Caco-2 (cell line): ENCODE results near the gene SLAMF6. TPM values are rescaled to one million over a fixed set of nuclear protein-coding genes. Genes with fewer than 3 reads are reported as not detected.
"Not testable (repeated sequence)": the region's sequence is repeated elsewhere in the genome, so short reads cannot be mapped to it uniquely, and the experiment has no call there.

Experiments
- BruUV-seq: library from RNA; stranded (reverse); fragments of 400-500 nt; replicated peaks from 2 replicates; lab custom pipeline; 2021; lab: Mats Ljungman, UMichigan
- CTCF ChIA-PET: fragments of 300-600 bp; sonication (Branson Sonifier 250); formaldehyde crosslinking; loops from one replicate; lab custom pipeline; 2022; ENCODE audit warnings: antibody characterized with exemption; lab: Charles Lee
- POLR2A ChIA-PET: fragments of 300-600 bp; sonication (Branson Sonifier 250); formaldehyde crosslinking; loops from one replicate; lab custom pipeline; 2022; ENCODE audit warnings: antibody characterized with exemption; lab: Charles Lee
- DNase-seq, 2 experiments: peaks; one replicate each; pipeline versions ENCODE4 v3.0.0 to v3.0.0-alpha.2; 2020 to 2022
- H3K27me3 ChIP-seq: replicated peaks from 2 replicates; pipeline ENCODE4 v1.6.0; 2011; ENCODE audit warnings: low read length; ENCODE audit not compliant: control insufficient read depth, insufficient read depth
- H3K36me3 ChIP-seq: 2 replicates; pipeline ENCODE4 v1.5.1; 2011; ENCODE audit warnings: low read length; ENCODE audit not compliant: control insufficient read depth, insufficient read depth
- H3K4me1 ChIP-seq: fragments of 250-450 bp; sonication (Bioruptor Pico); 2 replicates; pipeline ENCODE4 v1.5.1; 2020; ENCODE audit warnings: mild to moderate bottlenecking
- H3K4me3 ChIP-seq: 2 replicates; pipeline ENCODE4 v1.5.1; 2011; ENCODE audit warnings: low read depth, mild to moderate bottlenecking, control low read depth, low read length
- H3K9me3 ChIP-seq: fragments of 250-450 bp; sonication (Bioruptor Pico); 2 replicates; pipeline ENCODE4 v1.5.1; 2020; ENCODE audit warnings: mild to moderate bottlenecking, moderate library complexity
- H3K27ac Mint-ChIP-seq: one replicate; pipeline ENCODE4 v1.8.0; 2022; ENCODE audit warnings: mixed read lengths; ENCODE audit not compliant: unreplicated experiment
- H3K27me3 Mint-ChIP-seq: one replicate; pipeline ENCODE4 v1.8.0; 2022; ENCODE audit warnings: mixed read lengths; ENCODE audit not compliant: insufficient read depth, unreplicated experiment
- H3K36me3 Mint-ChIP-seq: one replicate; pipeline ENCODE4 v1.8.0; 2022; ENCODE audit warnings: mild to moderate bottlenecking, mixed read lengths; ENCODE audit not compliant: insufficient read depth, unreplicated experiment
- H3K4me1 Mint-ChIP-seq: one replicate; pipeline ENCODE4 v1.8.0; 2022; ENCODE audit warnings: low read depth, mixed read lengths; ENCODE audit not compliant: unreplicated experiment
- H3K4me3 Mint-ChIP-seq: one replicate; pipeline ENCODE4 v1.8.0; 2022; ENCODE audit warnings: mild to moderate bottlenecking, moderate library complexity, mixed read lengths; ENCODE audit not compliant: unreplicated experiment
- H3K9me3 Mint-ChIP-seq: one replicate; pipeline ENCODE4 v1.8.0; 2022; ENCODE audit warnings: mixed read lengths; ENCODE audit not compliant: unreplicated experiment
- intact Hi-C: fragments of 100-400 bp; cut with micrococcal nuclease; formaldehyde crosslinking; loops from one replicate; pipeline ENCODE4 v1.10.0; 2022; ENCODE audit not compliant: unreplicated experiment
- total RNA-seq: library from RNA; stranded (reverse); gene quantifications from 2 replicates; pipeline ENCODE4 v1.2.3, GENCODE V29; 2022
- TF ChIP-seq, protein P1 (sequence below), 2 experiments: fragments of 200-600 bp in 1 of 2; IDR thresholded peaks; 1 replicate in 1 of 2; 2 replicates in 1 of 2; pipeline versions ENCODE4 v1.5.1 to v1.8.0; 2011 to 2022; ENCODE audit warnings: antibody characterized with exemption in 1 of 2, control low read depth in 1 of 2, inconsistent platforms in 1 of 2, low read depth in 1 of 2, low read length in 1 of 2, mild to moderate bottlenecking in 1 of 2, moderate library complexity in 1 of 2; ENCODE audit not compliant: insufficient read depth in 1 of 2, severe bottlenecking in 1 of 2, unreplicated experiment in 1 of 2

The SLAMF6 gene
- total RNA-seq, 1 experiment from 2014 or later = not detected

DNA sequence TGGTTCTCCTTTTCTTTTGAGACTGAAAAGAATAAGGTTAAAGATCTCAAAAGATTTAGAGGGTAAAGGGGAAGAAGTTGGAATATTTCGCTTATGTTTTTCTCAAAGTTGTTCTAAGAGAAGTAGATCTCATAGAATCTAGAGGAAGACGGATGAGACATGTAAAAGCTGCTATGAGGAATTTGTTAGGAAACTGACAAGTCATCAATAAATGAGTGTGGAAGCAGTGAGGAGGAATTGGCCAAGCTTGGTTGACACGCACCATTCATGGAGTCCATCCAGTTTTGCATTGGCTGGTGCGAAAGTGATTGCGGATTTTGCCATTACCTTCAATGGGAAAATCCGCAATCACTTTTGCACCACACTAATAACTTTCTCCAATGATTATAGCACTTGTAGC, 20.0 kb downstream of the SLAMF6 start:
- no TSS peak for BruUV-seq

DNA sequence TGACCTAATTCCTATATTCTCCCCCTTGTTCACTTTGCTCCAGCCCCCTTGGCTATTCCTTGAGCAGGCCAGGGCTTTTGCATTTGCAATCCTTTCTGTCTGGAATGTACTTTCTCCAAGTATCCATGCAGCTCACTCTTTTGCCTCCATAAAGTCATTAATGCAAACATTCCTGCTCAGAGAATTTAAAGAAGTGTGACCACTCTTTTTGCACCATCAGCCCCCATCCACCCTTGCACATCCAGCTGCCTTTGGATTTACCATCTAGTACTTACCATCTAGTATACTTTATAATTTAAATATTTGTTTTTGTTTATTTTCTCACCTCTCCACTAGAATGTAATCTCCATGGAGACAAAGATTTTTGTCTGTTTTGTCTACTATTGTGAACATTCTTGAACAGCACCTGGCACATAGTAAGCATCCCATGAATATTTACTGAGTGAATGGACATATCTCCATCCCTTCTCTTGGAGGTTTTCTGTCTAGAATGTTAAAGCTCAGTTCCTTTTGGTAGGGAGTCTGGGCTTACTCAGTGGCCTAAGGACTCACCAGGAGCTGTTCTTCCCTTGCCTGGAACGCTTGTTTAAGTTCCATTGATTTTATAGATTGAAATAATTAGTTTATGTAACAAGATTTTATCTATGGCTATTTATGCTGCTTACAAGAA, 22.6 kb downstream of the SLAMF6 start:
- BruUV-seq = no TSS peak
- H3K4me3 Mint-ChIP-seq = no peak overlapping the region
- POLR2A ChIA-PET = no interaction called here
- TF ChIP-seq, protein P1, sequence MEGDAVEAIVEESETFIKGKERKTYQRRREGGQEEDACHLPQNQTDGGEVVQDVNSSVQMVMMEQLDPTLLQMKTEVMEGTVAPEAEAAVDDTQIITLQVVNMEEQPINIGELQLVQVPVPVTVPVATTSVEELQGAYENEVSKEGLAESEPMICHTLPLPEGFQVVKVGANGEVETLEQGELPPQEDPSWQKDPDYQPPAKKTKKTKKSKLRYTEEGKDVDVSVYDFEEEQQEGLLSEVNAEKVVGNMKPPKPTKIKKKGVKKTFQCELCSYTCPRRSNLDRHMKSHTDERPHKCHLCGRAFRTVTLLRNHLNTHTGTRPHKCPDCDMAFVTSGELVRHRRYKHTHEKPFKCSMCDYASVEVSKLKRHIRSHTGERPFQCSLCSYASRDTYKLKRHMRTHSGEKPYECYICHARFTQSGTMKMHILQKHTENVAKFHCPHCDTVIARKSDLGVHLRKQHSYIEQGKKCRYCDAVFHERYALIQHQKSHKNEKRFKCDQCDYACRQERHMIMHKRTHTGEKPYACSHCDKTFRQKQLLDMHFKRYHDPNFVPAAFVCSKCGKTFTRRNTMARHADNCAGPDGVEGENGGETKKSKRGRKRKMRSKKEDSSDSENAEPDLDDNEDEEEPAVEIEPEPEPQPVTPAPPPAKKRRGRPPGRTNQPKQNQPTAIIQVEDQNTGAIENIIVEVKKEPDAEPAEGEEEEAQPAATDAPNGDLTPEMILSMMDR (IDR thresholded peaks at IDR 0.05; ENCODE audit: insufficient read depth in 1 of 2, low read depth in 1 of 2, low read length in 1 of 2, severe bottlenecking in 1 of 2, unreplicated experiment in 1 of 2) = no peak
- no peak for DNase-seq
- Histone ChIP-seq H3K4me3 (no peak overlapping the region), H3K36me3 (no peaks in the 10 kb centered on the region), H3K9me3 (no peaks in the 10 kb centered on the region), H3K27me3 (no peaks in the 10 kb centered on the region), H3K4me1 (no peaks in the 10 kb centered on the region)
- H3K4me1 Mint-ChIP-seq = no peaks in the 10 kb centered on the region
- CTCF ChIA-PET = no interaction called here
- H3K36me3 Mint-ChIP-seq = no peaks in the 10 kb centered on the region
- intact Hi-C loops = no loop called here
- peaks cover 11% of the 10 kb centered on the region for H3K27me3 Mint-ChIP-seq
- H3K9me3 Mint-ChIP-seq = peaks cover 2% of the 10 kb centered on the region
- H3K27ac Mint-ChIP-seq = no peak overlapping the region

More for the DNA sequence above, 20.0 kb downstream of the SLAMF6 start:
- Mint-ChIP-seq H3K27ac (no peak overlapping the region), H3K4me3 (no peak overlapping the region), H3K27me3 (peaks cover 8% of the 10 kb centered on the region), H3K9me3 (peaks cover 24% of the 10 kb centered on the region), H3K4me1 (no peaks in the 10 kb centered on the region), H3K36me3 (no peaks in the 10 kb centered on the region)
- TF ChIP-seq, protein P1 (IDR thresholded peaks at IDR 0.05; ENCODE audit: insufficient read depth in 1 of 2, low read depth in 1 of 2, low read length in 1 of 2, severe bottlenecking in 1 of 2, unreplicated experiment in 1 of 2) = no peak
- intact Hi-C loops = no loop called here
- H3K4me3 ChIP-seq = no peak overlapping the region
- POLR2A ChIA-PET = no interaction called here
- no peak for DNase-seq
- no peaks in the 10 kb centered on the region for H3K9me3 ChIP-seq
- H3K27me3 ChIP-seq = no peaks in the 10 kb centered on the region
- CTCF ChIA-PET = interaction anchor here (0.7 kb wide), 1 partner anchor 106 kb away, joined by 4 read pairs; no protein-coding TSS in a partner anchor
- H3K36me3 ChIP-seq = no peaks in the 10 kb centered on the region
- no peaks in the 10 kb centered on the region for H3K4me1 ChIP-seq

DNA sequence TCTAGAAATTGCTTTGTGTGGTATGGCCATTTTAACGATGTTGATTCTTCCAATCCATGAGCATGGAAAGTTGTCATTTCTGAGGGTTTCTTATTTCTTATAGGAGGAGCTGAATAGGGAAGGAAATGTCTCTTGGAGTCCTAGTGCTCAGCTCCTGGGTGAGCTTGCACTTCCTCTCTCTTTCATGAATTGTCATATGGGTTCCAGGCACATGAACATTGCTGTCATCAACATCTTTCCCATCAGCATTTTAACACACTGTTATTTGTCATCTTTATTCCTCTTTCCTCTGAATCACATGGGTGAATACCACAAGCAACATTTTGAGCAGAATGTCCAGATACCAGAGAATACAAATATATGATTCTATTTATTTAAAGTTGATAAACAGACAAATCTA, 23.4 kb downstream of the SLAMF6 start:
- H3K27me3 ChIP-seq = no peaks in the 10 kb centered on the region
- CTCF ChIA-PET = no interaction called here
- intact Hi-C loops = no loop called here

DNA sequence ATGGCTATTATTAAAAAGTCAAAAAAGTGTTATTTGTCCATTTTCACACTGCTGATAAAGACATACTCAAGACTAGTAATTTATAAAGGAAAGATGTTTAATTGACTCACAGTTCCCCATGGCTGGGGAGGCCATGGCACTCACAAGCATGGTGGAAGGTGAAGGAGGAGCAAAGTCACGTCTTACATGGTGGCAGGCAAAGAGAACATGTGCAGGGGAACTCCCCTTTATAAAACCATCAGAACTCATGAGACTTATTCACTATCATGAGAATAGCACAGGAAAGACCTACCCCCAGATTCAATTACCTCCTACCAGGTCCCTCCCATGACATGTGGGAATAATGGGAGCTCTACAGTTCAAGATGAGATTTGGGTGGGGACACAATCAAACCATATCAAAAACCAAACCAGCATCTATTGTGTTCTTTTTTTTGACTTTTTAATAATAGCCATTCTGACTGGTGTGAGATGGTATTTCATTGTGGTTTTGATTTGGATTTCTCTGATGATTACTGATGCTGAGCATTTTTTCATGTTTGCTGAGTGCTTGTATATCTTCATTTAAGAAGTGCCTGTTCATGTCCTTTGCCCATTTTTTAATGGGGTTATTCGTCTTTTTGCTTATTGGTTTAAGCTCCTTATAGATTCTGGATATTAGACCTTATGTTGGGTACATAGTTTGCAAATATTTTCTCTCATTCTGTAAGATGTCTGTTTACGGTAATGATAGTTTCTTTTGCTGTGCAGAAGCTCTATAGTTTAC, 24.6 kb downstream of the SLAMF6 start:
- peaks cover 11% of the 10 kb centered on the region for H3K27me3 Mint-ChIP-seq
- BruUV-seq, H3K36me3 ChIP-seq, H3K36me3 Mint-ChIP-seq, DNase-seq, H3K4me3 Mint-ChIP-seq, H3K9me3 ChIP-seq, H3K27me3 ChIP-seq, H3K9me3 Mint-ChIP-seq, H3K4me1 Mint-ChIP-seq, H3K4me1 ChIP-seq, H3K4me3 ChIP-seq, POLR2A ChIA-PET, intact Hi-C loops, H3K27ac Mint-ChIP-seq: not testable (repeated sequence)
- CTCF ChIA-PET = interaction anchor here (0.6 kb wide), 1 partner anchor 492 kb away, joined by 5 read pairs; no protein-coding TSS in a partner anchor

More for the DNA sequence above, 23.4 kb downstream of the SLAMF6 start:
- TF ChIP-seq, protein P1 (IDR thresholded peaks at IDR 0.05; ENCODE audit: insufficient read depth in 1 of 2, low read depth in 1 of 2, low read length in 1 of 2, severe bottlenecking in 1 of 2, unreplicated experiment in 1 of 2) = no peak
- H3K36me3 ChIP-seq = no peaks in the 10 kb centered on the region
- H3K4me3 ChIP-seq = no peak overlapping the region
- Mint-ChIP-seq H3K9me3 (no peaks in the 10 kb centered on the region), H3K27me3 (peaks cover 11% of the 10 kb centered on the region), H3K36me3 (no peaks in the 10 kb centered on the region), H3K4me1 (no peaks in the 10 kb centered on the region), H3K27ac (no peak overlapping the region), H3K4me3 (no peak overlapping the region)
- H3K4me1 ChIP-seq = no peaks in the 10 kb centered on the region
- H3K9me3 ChIP-seq = no peaks in the 10 kb centered on the region
- POLR2A ChIA-PET = no interaction called here
- DNase-seq = no peak
- BruUV-seq = no TSS peak
